GM18505 (cell line): ENCODE results near the gene DERL3.

Experiments used
- ATAC-seq: cut with Tn5 transposase; IDR thresholded peaks from one replicate; pipeline ENCODE4 v1.9.1; 2021; ENCODE audit not compliant: unreplicated experiment
- POLR2A ChIP-seq: IDR thresholded peaks from 4 replicates; pipeline ENCODE4 v1.6.1; 2011; ENCODE audit warnings: borderline replicate concordance; ENCODE audit not compliant: insufficient read depth, insufficient read length; ENCODE audit errors: extremely low read depth

The DERL3 gene

GRCh38 chr22:23841736-23842445, 3.1 kb upstream of the DERL3 start:
- no peak for TF ChIP-seq POLR2A
- ATAC-seq: no peak

- ATAC-seq: no peak
- no peak for TF ChIP-seq POLR2A
Observed at GRCh38 chr22:23841292-23841691, 2.5 kb upstream of the DERL3 start.

GRCh38 chr22:23840026-23840425, 1.2 kb upstream of the DERL3 start:
- ATAC-seq: no peak
- no peak for TF ChIP-seq POLR2A

DNA sequence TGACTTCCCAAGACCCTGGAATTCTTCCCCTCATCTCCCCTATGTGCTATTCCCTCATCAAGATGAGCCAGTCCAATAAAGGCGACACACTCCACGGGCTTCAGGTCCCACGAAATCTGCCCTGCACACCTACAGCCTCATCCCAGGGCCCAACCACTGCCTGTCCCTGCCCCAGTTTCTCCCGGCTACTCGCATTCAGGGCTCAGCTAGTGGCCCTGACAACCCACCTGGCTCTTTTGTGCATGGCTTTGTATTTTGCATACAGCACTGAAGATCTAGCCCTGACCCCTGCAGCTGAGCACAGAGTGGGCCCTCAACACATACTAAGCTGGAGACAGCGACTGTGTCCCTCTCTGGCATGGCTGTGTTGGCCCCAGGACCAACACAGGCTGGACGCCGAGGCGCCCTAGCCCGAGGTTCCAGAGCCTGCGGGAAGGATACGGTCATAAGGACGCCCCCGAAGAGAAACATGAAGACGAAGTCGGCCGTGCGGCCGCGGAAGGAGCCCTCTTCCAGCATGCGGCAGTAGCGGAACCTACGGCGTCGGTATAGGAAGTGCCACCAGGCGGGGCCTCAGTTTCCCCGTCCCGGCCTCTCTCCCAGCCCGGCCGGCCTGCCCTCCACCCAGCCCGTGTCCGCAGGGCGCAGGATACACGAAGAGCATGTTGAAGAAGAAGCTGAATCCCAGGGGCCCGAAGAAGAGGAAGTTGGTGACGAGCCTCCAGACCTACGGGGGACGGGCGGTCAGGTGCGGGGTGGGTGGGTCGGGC, 710 bp downstream of the DERL3 start:
- peak; percentile 13 for ATAC-seq

DNA sequence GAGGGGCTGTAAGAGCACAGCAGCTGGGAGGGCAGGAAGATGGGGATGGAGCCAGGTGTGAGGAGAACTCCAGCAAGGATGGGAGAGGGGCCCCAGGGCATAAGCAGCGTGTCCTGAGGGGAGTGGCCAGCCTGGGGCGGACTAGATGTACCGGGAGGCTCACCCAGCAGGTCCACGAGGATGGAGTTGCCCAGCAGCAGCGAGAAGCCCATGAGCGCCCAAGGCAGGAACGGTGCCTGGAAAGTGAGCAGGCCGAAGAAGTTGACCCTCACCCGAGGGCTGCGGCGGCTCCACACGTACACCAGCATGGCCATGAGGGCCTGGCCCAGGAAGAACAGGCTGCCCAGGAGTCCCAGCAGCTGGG, 1.3 kb downstream of the DERL3 start:
- ATAC-seq: no peak
- no peak for TF ChIP-seq POLR2A

More for the DNA sequence above, 710 bp downstream of the DERL3 start:
- no peak for TF ChIP-seq POLR2A

DNA sequence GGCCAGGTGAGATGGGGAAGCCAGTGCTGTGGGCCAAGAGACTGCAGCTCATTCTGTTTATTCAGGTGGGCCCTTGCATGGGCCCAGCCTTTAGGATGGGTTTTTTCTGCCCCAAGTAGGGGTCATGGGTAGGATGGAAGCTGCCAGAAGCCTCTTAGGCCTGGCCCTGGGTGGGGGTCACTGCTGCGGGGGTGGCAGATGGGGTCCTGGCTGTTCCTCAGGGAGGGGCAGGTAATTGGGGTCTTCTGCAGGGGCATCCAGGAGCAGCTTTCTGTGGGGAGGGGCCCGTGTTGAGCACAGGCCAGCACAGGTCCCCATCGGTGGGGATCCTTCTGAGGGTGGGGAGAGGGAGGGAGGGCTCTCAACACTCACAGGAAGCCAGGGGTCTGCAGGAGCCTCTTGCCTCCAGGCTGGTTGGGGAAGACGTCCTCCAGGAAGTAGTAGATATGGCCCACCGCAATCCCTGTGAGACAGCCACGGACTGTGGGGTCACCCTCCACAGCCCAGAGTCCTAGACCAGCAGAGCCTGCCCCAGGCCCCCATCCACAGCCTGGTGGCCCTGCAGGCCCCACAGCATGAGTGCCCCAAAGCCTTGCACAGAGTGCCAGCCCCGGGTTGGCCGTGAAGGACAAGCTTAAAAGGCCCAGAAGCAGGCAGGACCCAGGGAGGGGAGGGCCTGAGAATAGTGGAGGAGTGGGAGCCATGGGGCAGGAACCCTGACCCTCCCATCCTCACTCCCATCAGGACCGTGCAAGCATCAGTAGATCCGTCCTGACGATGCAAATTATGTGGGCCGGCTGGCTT, 1.9 kb downstream of the DERL3 start:
- ATAC-seq: no peak

GRCh38 chr22:23836281-23836680, 2.5 kb downstream of the DERL3 start:
- TF ChIP-seq POLR2A: no peak
- no peak for ATAC-seq

More for the DNA sequence above, 1.9 kb downstream of the DERL3 start:
- no peak for TF ChIP-seq POLR2A

GRCh38 chr22:23835484-23836144, 3.2 kb downstream of the DERL3 start:
- TF ChIP-seq POLR2A: no peak
- ATAC-seq: no peak

- ATAC-seq: no peak
- no peak for TF ChIP-seq POLR2A
Observed at GRCh38 chr22:23834793-23835483, 3.9 kb downstream of the DERL3 start.

DNA sequence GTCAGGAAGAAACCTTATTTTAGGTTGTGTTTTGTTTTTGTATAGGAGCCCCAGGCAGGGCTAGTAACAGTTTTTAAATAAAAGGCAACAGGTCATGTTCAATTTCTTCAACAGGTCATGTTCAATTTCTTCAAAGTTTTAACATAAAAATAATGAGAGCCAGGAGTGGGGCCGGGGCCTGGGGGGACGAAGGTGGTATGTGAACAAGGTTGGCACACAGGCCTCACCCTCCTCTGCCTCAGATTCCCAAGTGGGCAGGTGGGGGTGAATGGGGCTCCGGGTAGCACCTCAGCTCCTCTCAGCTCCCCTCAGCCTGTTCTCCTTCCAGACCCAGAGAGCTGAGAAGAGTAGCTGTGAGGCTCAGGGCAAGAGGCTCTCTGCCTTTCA, 4.4 kb downstream of the DERL3 start:
- no peak for ATAC-seq
- TF ChIP-seq POLR2A: no peak

DNA sequence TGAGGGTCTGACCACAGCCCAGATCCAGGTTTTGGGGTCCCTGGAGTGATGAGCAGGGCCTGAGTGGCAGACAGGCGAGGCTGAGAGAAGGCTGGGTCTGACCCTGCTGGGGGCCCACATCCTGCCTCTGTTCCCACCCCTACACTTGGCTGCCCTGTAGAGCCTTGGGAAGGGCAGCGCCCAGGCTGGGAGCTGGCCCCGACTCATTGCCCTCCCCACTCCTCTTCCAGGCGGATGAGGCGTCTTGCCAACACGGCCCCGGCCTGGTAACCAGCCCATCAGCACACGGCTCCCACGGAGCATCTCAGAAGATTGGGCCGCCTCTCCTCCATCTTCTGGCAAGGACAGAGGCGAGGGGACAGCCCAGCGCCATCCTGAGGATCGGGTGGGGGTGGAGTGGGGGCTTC, 4.9 kb downstream of the DERL3 start:
- TF ChIP-seq POLR2A: no peak
- ATAC-seq: no peak

DNA sequence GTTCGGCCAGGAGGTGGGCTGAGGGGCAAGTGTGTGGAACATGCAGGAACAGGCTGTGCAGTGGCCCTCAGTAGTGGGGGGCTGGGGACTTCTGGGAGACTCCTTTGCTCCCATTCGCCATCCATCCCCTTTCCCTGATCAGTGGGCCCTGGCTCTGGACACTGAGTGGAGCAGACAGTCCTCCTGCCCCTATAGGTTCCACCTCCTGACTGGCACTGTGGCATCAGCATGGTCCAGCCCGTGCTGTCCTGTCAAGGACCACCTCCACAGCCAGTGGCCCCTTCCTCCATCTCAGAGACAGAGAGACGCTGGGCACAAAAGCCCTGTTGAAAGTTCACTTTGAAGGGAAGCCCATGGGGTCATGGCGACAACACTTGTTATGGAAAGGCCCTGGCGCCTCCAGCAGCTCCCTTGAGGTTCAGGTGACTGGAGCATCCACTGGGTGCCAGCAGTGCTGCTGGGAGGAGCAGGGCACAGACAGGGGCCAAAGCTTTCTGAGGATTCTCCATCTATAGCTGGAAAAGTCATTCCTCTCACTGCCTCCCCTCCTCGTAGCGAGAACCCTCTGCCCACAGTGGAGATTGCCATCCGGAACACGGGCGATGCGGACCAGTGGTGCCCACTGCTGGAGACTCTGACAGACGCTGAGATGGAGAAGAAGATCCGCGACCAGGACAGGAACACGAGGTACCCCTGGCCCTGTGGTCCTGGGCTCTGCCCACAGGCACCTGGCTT, 5.6 kb downstream of the DERL3 start:
- TF ChIP-seq POLR2A: no peak
- ATAC-seq: no peak

DNA sequence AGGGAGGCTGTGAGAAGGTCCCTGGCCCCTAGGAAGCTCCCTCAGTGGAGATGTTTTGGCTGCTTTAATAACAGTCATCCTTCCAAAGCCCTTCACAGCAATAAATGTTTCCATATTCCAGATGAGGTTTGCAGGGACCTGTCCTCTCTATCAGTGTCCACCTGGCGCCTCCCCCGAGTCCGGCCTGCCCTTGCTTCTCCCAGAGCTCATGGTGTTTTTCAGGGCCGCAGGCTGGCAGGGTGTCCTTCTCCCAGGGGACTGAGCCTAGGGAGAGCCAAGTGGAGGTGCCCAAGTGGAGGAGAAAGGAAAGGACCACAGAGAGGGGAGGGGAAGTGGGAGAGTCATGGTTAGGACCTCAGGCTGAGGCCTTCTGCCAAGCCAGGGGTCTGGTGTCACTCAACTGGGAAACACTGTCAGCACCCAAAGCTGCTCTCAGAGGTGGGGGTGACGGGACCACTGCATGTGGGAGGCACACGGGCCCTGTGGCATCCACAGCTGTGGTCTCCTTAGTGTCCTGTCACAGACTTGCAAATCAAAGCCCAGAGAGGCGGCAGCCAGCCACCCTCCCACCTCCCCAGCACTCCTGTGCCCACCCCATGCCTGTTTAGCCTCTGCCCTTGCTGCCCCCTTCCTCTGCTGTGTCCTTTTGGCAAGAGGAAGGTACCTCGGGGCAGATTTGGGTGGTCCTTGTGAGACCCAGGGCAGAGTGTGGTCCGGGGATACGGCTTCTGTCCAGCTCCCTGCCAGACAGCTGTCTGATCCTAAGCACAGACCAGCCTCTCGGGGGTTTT, 6.4 kb downstream of the DERL3 start:
- no peak for TF ChIP-seq POLR2A
- ATAC-seq: no peak
